ENCODE data around the gene ZNF784.

ZNF784 gene

DNA sequence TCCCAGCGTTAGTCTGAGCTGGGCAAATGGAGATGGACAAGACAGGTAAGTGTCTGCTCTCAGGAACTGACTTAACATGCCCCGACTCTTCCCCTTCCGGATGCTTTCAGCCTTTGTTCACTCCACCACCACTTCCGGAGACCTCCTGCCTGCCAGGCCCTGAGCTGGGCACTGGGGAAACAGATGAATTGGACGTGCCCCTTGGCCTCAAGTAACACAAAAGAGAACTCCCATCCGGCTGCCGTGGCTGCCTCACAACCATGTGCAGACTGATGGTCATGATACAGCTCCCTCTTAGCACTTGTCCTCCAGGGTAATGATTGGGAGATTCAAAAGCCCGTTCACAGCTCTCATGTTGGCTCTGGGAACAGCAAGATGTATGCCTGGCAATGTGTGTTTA lies 6.9 kb downstream of the ZNF784 start:
- no peak for DNase-seq

DNA sequence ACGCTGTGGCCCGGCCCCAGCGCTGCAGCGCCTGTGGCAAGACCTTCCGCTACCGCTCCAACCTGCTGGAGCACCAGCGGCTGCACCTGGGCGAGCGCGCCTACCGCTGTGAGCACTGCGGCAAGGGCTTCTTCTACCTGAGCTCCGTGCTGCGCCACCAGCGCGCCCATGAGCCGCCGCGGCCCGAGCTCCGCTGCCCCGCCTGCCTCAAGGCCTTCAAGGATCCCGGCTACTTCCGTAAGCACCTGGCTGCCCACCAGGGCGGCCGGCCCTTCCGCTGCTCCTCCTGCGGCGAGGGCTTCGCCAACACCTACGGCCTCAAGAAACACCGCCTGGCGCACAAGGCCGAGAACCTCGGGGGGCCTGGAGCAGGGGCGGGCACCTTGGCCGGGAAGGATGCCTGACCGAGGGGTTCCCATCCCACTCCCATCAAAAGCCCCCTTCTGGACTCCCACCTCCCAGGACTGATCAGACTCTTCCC lies 7.9 kb downstream of the ZNF784 start:
- no peak for DNase-seq

DNA sequence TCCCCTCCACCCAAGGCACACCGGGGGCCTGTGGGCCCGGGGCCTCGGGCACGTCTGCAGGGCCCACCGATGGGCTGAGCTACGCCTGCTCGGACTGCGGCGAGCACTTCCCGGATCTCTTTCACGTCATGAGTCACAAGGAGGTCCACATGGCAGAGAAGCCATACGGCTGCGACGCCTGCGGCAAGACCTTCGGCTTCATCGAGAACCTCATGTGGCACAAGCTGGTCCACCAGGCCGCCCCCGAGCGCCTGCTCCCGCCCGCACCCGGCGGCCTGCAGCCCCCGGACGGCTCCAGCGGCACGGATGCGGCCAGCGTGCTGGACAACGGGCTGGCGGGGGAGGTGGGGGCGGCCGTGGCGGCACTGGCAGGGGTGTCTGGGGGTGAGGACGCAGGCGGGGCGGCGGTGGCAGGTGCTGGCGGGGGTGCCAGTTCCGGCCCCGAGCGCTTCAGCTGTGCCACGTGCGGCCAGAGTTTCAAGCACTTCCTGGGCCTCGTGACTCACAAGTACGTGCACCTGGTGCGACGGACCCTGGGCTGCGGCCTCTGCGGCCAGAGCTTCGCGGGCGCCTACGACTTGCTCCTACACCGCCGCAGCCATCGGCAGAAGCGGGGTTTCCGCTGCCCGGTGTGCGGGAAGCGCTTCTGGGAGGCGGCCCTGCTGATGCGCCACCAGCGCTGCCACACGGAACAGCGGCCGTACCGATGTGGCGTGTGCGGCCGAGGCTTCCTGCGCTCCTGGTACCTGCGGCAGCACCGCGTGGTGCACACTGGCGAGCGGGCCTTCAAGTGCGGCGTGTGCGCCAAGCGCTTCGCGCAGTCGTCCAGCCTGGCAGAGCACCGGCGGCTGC lies 8.6 kb downstream of the ZNF784 start:
- no peak for DNase-seq

DNA sequence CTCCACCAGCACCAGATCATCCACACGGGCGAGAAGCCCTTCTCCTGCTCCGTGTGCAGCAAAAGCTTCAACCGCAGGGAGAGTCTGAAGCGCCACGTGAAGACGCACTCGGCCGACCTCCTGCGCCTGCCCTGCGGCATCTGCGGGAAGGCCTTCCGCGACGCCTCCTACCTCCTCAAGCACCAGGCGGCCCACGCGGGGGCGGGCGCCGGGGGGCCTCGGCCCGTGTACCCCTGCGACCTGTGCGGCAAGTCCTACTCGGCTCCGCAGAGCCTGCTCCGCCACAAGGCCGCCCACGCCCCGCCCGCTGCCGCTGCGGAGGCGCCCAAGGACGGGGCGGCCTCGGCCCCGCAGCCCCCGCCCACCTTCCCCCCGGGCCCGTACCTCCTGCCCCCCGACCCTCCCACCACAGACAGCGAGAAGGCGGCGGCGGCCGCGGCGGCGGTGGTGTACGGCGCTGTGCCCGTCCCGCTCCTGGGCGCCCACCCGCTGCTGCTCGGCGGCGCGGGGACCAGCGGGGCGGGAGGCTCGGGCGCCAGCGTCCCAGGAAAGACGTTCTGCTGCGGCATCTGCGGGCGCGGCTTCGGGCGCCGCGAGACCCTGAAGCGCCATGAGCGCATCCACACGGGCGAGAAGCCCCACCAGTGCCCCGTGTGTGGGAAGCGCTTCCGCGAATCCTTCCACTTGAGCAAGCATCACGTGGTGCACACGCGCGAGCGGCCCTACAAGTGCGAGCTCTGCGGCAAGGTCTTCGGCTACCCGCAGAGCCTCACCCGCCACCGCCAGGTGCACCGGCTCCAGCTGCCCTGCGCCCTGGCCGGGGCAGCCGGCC lies 9.4 kb downstream of the ZNF784 start:
- no peak for DNase-seq

DNA sequence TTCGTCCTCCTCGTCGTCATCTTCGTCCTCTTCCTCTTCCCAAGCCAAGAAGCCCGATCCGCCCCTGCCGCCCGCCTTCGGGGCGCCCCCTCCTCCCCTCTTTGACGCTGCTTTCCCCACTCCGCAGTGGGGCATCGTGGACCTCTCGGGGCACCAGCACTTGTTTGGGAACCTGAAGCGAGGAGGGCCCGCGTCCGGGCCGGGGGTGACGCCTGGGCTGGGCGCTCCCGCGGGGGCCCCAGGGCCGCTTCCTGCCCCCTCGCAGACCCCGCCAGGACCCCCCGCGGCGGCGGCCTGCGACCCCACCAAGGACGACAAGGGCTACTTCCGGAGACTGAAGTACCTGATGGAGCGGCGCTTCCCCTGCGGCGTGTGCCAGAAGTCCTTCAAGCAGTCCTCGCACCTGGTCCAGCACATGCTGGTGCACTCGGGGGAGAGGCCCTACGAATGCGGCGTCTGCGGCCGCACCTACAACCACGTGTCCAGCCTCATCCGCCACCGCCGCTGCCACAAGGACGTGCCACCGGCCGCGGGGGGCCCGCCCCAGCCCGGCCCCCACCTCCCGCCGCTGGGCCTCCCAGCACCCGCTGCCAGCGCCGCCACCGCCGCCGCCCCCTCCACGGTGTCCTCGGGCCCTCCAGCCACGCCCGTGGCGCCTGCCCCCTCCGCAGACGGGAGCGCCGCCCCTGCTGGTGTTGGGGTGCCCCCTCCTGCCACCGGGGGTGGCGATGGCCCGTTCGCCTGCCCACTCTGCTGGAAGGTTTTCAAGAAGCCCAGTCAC lies 10.2 kb downstream of the ZNF784 start:
- no peak for DNase-seq

DNA sequence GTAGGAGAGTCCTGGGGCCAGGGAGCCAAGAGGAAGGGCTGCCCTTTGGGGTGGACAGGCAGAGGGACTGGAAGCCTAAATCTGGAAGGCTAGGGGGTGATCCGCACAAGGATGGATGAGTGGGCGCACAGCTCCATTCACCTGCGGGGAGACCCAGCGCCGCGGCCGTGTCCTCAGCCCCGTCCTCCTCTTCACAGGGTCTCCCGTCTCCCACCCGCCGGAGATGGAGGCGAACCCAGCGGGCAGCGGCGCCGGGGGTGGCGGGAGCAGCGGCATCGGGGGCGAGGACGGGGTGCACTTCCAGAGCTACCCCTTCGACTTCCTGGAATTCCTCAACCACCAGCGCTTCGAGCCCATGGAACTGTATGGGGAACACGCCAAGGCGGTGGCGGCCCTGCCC lies 11.0 kb downstream of the ZNF784 start:
- no peak for DNase-seq

DNA sequence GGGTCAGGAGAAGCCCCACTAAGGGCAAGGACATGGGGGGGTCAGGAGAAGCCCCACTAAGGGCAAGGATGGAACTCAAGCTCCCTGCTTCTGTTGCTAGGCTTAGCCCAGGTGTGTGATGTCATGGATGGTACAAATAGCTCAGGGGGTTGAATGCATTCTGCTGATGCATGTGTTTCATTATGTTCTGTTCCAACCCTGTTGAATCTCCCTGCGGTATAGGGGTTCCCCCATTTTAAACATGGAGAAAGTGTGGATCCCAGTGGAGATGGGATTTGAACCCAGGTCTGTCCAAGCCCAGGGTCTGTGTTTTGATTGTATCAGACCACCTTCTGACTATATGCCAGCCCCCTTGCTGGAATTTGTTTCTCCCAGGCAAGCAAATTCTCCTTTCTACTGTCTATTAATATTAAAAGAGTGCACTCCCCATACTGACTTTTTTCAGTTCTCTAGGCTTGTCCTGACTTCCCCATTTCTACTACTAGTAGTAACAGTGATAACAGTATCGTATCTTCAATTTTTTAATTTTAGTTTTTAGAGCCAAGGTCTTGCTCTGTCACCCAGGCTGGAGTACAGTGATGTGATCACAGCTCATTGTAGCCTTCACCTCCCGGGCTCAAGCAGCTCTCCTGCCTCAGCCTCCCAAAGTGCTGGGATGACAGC lies 12.3 kb downstream of the ZNF784 start:
- no peak for DNase-seq

DNA sequence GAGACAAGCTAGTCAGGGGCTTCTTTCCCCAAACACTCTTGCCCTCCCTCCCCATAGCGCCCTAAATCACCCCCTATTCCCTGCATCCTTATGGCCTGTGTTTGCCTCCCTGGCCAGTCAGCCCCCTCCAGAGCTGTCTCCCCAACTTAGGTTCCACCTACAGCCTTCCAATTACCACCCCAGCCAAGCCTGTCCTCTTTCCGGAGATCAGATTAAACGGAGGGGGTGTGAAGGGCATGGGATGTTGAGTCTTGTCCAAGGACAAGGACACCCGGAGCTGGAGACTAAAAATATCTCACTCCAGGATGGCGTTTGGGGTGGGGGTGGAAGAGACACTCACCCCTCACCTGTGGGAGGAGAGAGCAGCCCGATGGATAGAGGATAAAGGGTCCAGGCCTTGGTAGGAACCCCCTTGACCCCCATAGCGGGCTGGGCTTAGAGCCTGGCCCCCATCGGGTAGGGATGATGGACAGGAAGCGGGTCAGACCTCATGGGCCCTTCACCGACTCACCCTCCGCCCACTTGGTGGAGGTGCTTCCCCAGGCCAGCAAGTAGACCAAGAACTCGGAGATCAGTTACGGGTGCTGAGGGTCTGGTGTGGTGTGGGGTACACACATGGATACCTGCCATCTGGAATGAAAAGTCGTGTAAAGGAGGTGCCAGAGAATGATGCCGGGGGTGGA lies 12.9 kb downstream of the ZNF784 start:
- no peak for DNase-seq

DNA sequence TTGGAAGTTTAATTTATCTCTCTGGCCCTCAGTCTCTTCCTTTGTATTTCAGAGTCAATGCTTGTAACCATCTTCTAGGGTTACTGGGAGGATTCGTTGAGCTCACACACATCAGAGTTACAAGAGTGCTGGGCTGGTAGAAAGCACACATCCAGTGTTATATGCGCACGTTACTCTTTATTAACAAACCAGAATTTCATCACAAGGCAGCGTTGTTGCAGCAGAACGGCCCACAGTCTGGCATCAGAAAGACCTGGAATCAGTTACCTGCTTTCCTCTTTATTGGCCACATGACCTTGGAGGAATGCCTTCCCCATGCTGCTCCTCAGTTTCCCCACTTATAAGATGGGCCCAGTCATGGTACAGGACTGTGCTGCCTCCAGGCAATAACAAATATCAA lies 15.0 kb downstream of the ZNF784 start:
- DNase-seq, result no peak

DNA sequence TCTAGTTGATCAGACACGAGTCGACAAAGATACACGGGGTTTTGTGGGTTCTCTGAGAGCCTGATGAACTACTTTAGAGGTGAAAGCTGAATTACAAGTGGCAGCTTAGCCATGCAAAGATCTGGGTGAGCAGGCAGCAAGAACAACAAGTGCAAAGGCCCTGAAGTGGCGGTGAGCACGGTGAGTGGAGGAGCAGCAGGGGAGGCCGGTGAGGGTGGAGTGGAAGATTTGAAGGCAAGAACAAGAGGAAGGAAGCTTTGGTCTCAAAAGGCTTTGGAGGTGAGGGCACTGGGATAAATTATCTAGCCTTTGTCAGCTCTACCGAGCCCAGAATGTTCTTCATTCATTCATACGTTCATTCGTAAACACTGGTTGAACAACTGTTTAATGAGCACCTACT lies 17.5 kb downstream of the ZNF784 start:
- DNase-seq, result no peak

DNA sequence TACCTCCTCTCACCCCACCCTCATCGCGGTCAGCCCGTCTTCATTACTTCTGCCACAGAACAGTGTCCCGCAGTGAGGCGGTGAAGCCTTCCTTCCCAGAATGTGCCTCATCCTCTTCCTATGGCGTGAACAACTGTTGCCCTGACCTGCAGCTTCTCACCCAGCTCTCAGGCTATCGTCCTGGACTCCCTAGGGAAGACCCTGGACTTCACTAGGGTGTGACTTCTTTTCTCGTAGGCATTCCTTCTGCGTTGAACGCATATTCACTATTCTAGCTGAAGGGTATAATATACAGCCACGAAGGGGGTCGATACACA lies 17.9 kb downstream of the ZNF784 start:
- no peak for DNase-seq

DNA sequence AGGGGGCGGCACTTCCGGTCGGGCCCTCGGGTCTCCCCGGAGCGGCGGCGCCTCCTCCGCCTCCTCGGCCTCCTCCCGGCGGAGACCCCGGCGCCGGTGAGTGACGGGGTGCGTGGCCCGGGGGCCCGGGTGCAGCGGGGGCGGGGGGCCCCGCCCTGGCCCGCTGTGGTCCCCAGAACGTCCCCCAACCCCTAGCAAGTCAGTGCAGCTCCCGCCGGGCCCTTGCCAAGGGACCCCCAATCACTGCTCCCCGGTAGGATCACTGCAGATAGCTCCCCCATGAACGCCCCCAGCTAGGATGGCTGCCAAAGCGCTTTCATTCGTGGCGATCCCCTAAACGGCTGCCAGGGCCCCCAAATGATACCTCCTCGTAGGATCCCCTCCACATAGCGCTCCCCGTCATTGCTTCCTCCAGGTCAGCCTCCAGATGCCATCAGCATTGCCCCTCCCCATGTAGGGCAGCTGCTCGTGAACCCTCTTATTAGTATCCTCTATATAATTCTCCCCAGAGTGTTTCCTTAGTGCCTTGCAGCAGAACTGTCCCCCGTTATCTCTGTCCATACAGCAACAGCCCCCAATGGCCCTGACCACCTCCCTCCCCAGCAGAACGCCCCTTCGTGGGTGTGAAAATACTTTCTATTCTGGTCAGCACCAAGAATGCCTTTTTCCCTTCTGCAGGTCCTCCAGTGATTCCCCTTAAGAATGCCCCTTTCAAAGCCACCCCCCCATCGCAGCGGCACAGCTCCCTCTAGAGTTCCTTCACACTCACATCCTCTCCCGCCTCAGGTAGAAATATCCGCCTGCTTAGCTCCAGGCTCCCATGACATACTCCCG lies 18.5 kb downstream of the ZNF784 start, which contains the start of gene ZNF865:
Gene ZNF865 (plus strand): TSS at position 11 of the 834 bp plus-strand sequence. CDS start 7,972 bp downstream, outside the sequence.
- peak; percentile 93 for DNase-seq

DNA sequence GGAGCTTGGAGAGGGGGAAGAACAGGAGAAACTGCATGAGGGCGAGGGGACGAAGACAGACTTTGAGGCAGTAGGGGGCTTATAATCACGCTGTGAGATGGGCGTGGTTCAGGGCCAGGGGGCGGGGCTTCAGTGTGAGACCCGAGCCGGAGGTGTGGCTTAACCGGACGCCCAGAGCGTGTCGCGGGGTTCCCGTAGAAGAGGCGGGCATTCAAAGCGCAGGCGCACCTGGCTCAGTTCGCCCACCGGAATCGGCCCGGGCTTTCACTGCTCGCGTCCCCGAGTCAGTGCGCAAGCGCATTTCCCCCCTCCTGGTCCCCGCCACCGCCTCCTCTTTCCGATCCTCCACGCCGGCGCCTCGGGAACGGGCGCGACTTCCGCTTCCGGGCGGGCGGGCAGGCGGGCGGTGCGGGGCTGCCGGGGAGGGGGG lies 19.1 kb downstream of the ZNF784 start:
- DNase-seq, result peak; percentile 99

DNA sequence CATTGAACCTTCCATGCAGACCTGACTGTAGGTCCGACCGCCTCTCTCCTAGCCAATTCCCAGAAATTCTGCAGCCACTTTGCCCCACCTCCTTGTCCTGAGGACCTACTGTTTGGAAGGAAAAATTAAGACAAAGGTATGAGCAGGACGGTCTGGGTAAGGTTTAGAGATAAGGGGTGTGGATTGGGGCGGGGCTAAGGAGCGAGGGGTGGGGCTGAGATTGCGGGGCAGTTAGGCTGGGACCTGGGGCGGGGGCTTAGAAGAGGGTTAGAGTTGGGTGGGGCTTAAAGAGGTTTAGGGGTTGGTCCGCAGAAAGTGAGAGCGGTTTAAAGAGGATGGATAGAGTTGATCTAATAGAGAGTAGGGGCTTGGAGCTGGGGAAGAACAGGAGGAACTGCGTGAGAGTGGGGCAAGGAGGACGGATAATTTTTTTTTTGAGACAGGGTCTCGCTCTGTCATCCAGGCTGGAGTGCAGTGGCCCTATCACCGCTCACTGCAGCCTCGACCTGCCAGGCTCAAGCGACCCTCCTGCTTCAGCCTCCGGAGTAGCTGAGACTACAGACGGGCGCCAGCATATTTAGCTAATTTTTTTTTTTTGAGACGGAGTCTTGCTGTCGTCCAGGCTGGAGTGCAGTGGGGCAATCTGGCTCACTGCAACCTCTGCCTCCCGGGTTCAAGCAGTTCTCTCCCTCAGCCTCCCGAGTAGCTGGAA lies 20.6 kb downstream of the ZNF784 start:
- peak; percentile 46 for DNase-seq

DNA sequence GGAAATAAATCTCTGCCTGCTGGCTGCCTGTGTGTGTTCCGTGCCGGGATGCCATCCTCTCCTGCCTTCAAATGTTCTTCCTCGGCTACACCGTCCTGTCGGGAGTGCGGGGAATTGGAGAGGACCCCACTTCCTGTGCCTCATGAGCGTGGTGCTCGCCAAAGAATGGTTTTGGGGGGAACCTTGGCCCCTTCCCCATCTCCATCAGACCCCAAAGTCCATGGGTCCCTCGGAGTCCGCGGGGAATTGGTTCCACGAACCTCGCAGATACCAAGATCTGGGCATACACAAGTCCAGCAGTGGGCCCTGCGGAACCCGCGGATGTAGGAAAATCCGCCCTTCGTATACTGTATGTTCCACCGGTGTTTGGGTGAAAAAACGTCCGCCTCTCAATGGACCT lies 21.3 kb downstream of the ZNF784 start:
- no peak for DNase-seq

DNA sequence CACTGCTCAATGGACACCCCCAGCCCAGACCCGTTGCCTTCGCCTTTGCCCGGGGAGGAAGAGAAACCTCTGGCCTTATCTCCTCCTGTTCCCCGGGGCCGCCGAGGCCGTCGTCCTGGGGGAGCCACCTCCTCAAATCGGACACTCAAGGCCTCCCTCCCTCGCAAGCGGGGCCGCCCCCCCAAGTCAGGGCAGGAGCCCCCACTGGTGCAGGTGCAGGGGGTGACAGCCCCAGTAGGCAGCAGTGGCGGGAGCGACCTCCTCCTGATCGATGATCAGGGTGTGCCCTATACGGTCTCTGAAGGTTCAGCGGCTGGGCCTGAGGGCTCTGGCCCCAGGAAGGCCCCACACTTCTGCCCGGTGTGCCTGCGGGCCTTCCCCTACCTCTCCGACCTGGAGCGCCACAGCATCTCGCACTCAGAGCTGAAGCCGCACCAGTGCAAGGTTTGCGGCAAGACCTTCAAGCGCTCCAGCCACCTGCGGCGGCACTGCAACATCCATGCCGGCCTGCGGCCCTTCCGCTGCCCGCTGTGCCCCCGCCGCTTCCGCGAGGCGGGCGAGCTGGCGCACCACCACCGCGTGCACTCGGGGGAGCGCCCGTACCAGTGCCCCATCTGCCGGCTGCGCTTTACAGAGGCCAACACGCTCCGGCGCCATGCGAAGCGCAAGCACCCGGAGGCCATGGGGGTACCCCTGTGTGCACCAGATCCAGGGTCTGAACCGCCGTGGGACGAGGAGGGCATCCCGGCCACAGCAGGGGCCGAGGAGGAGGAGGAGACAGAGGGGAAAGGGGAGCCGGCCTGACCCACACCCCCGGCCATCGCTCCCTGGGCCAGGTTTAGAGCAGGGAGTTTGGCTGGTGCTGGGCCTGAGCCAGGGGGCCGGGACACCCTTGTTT lies 22.0 kb downstream of the ZNF784 start:
- no peak for DNase-seq

DNA sequence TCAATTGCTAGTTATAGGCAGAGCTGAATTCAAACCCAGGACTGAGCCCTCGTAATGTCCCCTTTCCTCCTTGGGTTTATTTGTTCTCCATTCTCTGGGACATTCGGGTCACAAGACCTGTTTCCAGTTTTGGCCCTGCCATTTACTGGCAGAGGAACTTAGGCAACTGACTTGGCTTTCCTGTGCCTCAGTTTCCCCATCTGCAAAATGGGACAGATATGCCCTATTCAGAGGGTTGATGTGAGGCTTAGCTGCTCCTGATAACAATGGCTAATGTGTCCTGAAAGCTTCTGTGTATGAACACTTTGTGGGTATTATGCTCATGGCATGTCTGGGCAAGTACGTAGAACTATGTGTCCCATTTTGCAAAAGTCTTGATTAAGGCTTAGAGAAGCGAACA lies 23.3 kb downstream of the ZNF784 start:
- DNase-seq, result no peak

DNA sequence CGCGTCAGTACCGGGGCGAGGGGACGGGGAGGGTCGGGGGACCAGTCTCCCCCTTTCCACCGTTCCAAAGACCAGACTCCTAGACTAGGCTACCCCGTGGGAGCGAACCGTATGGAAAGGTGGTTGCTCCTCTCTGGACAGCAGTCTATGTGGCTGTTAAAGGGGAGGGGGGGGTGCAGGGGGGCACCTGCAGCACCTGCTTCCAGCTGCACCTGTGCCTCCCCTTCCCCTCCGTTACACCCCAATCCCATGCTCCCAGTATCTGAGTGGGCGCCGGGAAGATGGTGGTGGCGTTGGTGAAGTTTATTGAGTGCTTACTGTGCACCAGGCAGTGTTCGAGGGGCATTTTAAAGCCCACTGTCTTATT lies 23.7 kb downstream of the ZNF784 start:
- DNase-seq, result no peak
